Endothelial cell of umbilical vein (primary cell): ENCODE measurements around the gene DUSP2.

Experiments used
- CTCF ChIP-seq, 2 donors: IDR thresholded peaks; 1 replicate in 1 of 2; 2 replicates in 1 of 2; pipeline ENCODE4 v1.5.1; 2011; ENCODE audit warnings: low read length in 2 of 2, mild to moderate bottlenecking in 2 of 2, moderate library complexity in 2 of 2, control low read depth in 1 of 2, inconsistent platforms in 1 of 2, low read depth in 1 of 2; ENCODE audit not compliant: insufficient read depth in 1 of 2; ENCODE audit errors: extremely low read depth in 1 of 2
- EZH2 ChIP-seq: IDR thresholded peaks from 2 replicates; pipeline ENCODE4 v1.6.1; 2012; ENCODE audit warnings: borderline replicate concordance, low read depth, mild to moderate bottlenecking, moderate library complexity, low read length, inconsistent platforms; ENCODE audit not compliant: severe bottlenecking
- FOS ChIP-seq: IDR thresholded peaks from 2 replicates; pipeline ENCODE4 v1.6.1; 2011; ENCODE audit warnings: mild to moderate bottlenecking, low read length, moderate library complexity, borderline replicate concordance; ENCODE audit not compliant: insufficient read depth
- GATA2 ChIP-seq: IDR thresholded peaks from 2 replicates; pipeline ENCODE4 v1.7.0; 2011; ENCODE audit warnings: low read depth, mild to moderate bottlenecking, moderate library complexity, mixed read lengths, low read length; ENCODE audit not compliant: insufficient read length, insufficient read depth
- JUN ChIP-seq: IDR thresholded peaks from 2 replicates; pipeline ENCODE4 v1.6.1; 2011; ENCODE audit warnings: borderline replicate concordance, low read depth; ENCODE audit not compliant: insufficient read length, insufficient read depth
- MAX ChIP-seq: IDR thresholded peaks from 2 replicates; pipeline ENCODE4 v1.6.1; 2011; ENCODE audit not compliant: insufficient read depth, insufficient read length
- MYC ChIP-seq: IDR thresholded peaks from one replicate; pipeline ENCODE4 v1.6.1; 2011; ENCODE audit warnings: mild to moderate bottlenecking, low read depth, low read length
- POLR2A ChIP-seq: IDR thresholded peaks from 2 replicates; pipeline ENCODE4 v1.6.1; 2012; ENCODE audit warnings: low read depth, mild to moderate bottlenecking, control low read depth, low read length
- POLR2AphosphoS5 ChIP-seq: IDR thresholded peaks from 2 replicates; pipeline ENCODE4 v1.6.1; 2012; ENCODE audit warnings: low read depth, mild to moderate bottlenecking, control low read depth, low read length, moderate library complexity; ENCODE audit not compliant: insufficient read depth

DNA sequence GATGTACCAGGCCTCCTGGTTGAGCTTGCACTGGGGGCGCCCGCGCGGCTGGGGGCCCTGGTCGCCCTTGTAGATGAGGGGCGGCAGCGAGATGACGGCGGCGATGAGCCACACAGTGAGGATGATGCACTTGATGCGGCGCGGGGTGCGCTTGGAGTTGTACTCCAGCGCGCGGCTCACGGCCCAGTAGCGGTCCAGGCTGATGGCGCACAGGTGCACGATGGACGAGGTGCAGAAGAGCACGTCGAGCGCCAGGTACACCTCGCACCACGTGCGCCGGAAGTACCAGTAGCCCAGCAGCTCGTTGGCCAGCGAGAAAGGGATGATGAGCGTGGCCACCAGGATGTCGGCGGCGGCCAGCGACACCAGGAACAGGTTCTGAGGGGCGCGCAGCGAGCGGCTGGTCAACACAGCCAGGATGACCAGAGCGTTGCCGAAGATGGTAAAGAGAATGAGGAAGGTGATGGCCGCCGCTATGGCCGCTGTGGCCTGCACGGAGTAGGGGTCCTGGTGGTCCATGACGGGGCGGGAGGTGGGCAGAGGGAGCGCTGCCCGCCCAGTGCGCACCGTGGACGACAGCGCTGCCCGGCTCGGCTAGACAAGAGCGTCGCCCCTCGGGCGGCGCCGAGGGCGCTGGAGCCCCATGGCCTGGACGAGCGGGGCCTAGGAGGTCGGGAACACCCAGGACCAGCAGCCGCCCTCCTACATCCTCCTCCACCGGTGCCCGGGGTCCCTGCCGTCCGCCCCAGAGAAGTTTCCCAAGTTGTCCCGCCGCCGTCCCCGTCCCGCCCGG, 29.4 kb downstream of the DUSP2 start:
- TF ChIP-seq EZH2 (no peak), CTCF (IDR thresholded peaks at IDR 0.05; ENCODE audit: extremely low read depth in 1 of 2, insufficient read depth in 1 of 2, low read depth in 1 of 2, low read length in 2 of 2) (no peak), POLR2A (no peak), POLR2AphosphoS5 (no peak), JUN (no peak), GATA2 (no peak), FOS (no peak), MYC (no peak), MAX (no peak)
